Activated T-cell treated with anti-CD3 and anti-CD28 coated beads, Interleukin-2, amount 50 U/mL, for 4 hours (primary cell): ENCODE data around the gene CYFIP2. TPM values are rescaled to one million over a fixed set of nuclear protein-coding genes. Genes with fewer than 3 reads are reported as not detected.

Experiments used
- ATAC-seq, 2 donors: fragments of 200-7000 bp; cut with Tn5 transposase; one replicate each; pipeline ENCODE4 v1.10.0; 2021
- DNase-seq: peaks from one replicate; pipeline ENCODE4 v3.0.0-alpha.2; 2020
- H3K27me3 Mint-ChIP-seq: one replicate; pipeline ENCODE4 v1.8.0; 2021; ENCODE audit warnings: low read depth, mixed read lengths
- H3K36me3 Mint-ChIP-seq: one replicate; pipeline ENCODE4 v1.8.0; 2022; ENCODE audit warnings: mixed read lengths; ENCODE audit not compliant: insufficient read depth
- H3K4me1 Mint-ChIP-seq: one replicate; pipeline ENCODE4 v1.8.0; 2021; ENCODE audit warnings: low read depth, mixed read lengths
- H3K4me3 Mint-ChIP-seq: one replicate; pipeline ENCODE4 v1.8.0; 2021; ENCODE audit warnings: mild to moderate bottlenecking, moderate library complexity, mixed read lengths
- H3K9me3 Mint-ChIP-seq: one replicate; pipeline ENCODE4 v1.8.0; 2021; ENCODE audit warnings: mixed read lengths
- total RNA-seq, 3 donors: library from RNA; stranded (reverse); gene quantifications; one replicate each; pipeline ENCODE4 v1.2.1, GENCODE V29; 2021

Gene CYFIP2
- total RNA-seq, 3 donors from 2014 or later, result 160 to 191 (median 175) TPM

- H3K36me3 Mint-ChIP-seq, result peaks cover 79% of the 10 kb centered on the region
- DNase-seq, result no peak
- H3K4me1 Mint-ChIP-seq, result peaks cover 74% of the 10 kb centered on the region
- no peaks in the 10 kb centered on the region for H3K9me3 Mint-ChIP-seq
- ATAC-seq, result no peak
- H3K4me3 Mint-ChIP-seq, result no peak overlapping the region
- no peaks in the 10 kb centered on the region for H3K27me3 Mint-ChIP-seq
These were observed 20.4 kb upstream of the CYFIP2 start for GRCh38 chr5:157245476-157245875.

- ATAC-seq (no peak), DNase-seq (no peak)
- Mint-ChIP-seq H3K4me3 (no peak overlapping the region), H3K36me3 (peaks cover 81% of the 10 kb centered on the region), H3K4me1 (peaks cover 78% of the 10 kb centered on the region), H3K27me3 (no peaks in the 10 kb centered on the region), H3K9me3 (no peaks in the 10 kb centered on the region)
These were observed 20.0 kb upstream of the CYFIP2 start for GRCh38 chr5:157245886-157246285.

- ATAC-seq, result peak; percentile 90 to 91
- H3K27me3 Mint-ChIP-seq, result no peaks in the 10 kb centered on the region
- H3K4me3 Mint-ChIP-seq, result no peak overlapping the region
- peaks cover 79% of the 10 kb centered on the region for H3K36me3 Mint-ChIP-seq
- DNase-seq, result no peak
- peaks cover 89% of the 10 kb centered on the region for H3K4me1 Mint-ChIP-seq
- no peaks in the 10 kb centered on the region for H3K9me3 Mint-ChIP-seq
These were observed 18.7 kb upstream of the CYFIP2 start for GRCh38 chr5:157247267-157247666.

DNA sequence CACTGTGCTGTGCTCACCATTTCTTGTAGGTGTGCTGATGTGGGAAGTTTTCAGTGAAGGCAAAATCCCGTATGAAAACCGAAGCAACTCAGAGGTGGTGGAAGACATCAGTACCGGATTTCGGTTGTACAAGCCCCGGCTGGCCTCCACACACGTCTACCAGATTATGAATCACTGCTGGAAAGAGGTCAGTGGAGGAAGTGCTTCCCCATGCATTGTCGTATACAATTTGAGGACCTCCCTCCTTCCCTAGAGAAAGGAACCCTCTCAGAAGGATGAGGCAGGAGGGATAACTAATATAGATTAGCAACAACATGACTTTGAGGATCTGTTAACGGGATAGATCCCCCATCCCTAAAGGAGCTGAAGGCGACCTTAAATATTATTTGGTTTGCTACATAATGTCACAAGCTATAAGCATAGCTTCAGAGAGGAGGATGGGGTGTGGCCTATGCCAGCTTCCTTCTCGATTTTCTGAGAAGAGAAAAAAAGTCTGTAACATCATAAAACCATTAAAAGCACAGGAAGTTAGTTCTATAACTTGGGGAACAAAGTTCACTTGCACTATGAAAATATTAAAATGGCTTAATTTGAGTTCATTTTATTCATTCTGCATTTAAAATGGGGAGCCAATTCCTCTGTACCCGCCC, 17.0 kb upstream of the CYFIP2 start:
- DNase-seq, result no peak
- no peaks in the 10 kb centered on the region for H3K27me3 Mint-ChIP-seq
- peak overlapping the region; percentile 58 for H3K4me3 Mint-ChIP-seq
- ATAC-seq, result no peak
- peaks cover 94% of the 10 kb centered on the region for H3K4me1 Mint-ChIP-seq
- peaks cover 82% of the 10 kb centered on the region for H3K36me3 Mint-ChIP-seq
- no peaks in the 10 kb centered on the region for H3K9me3 Mint-ChIP-seq

- no peaks in the 10 kb centered on the region for H3K9me3 Mint-ChIP-seq
- ATAC-seq (peak; percentile 79 to 83), DNase-seq (peak; percentile 44)
- H3K4me1 Mint-ChIP-seq, result peaks cover 99% of the 10 kb centered on the region
- H3K4me3 Mint-ChIP-seq, result peak overlapping the region; percentile 46
- peaks cover 67% of the 10 kb centered on the region for H3K36me3 Mint-ChIP-seq
- no peaks in the 10 kb centered on the region for H3K27me3 Mint-ChIP-seq
These were observed 13.0 kb upstream of the CYFIP2 start for GRCh38 chr5:157252711-157253465.

DNA sequence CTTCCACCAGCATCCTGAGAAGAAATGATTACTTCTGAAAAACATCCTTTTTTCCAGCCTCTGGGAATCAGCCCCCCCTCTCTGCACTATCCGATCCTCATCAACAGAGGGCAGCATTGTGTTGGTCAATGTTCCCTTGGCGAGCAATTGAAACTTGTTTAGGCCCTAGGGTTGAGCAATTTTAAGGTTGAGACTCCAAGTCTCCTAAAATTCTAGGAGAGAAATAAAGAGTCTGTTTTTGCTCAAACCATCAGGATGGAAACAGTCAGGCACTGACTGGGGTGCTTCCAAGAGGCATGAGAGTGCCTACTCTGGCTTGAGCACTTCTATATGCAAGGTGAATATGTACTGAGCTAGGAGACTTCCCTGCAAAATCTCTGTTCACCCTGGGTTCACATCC, 12.4 kb upstream of the CYFIP2 start:
- Mint-ChIP-seq H3K9me3 (no peaks in the 10 kb centered on the region), H3K4me1 (peaks cover 95% of the 10 kb centered on the region), H3K36me3 (peaks cover 62% of the 10 kb centered on the region), H3K27me3 (no peaks in the 10 kb centered on the region), H3K4me3 (peak overlapping the region; percentile 0)
- no peak for DNase-seq
- no peak for ATAC-seq

- H3K27me3 Mint-ChIP-seq, result no peaks in the 10 kb centered on the region
- ATAC-seq, result no peak
These were observed 7.5 kb upstream of the CYFIP2 start for GRCh38 chr5:157258450-157258849.

DNA sequence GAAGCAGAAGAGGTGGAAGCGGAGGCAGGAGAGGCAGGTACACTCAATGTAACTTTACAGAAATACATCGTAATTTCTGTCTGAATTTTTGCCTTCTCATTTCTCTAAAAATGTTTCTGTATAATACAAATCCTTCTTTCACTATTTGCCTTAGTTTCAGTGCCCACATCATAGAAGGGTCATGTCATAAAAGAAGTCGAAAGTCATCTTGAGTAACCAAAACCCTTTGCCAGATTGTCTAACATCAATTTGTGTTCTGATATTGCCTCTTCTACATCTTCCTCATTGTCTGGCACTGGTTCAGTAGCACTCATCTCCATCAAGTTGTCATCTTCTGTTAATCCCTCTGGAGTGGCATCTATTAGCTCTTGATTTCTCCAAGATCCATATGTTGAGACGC, 6.2 kb upstream of the CYFIP2 start:
- Mint-ChIP-seq H3K4me1 (peaks cover 80% of the 10 kb centered on the region), H3K36me3 (peaks cover 18% of the 10 kb centered on the region), H3K27me3 (no peaks in the 10 kb centered on the region), H3K9me3 (no peaks in the 10 kb centered on the region), H3K4me3 (no peak overlapping the region)
- ATAC-seq (peak; percentile 52 to 69), DNase-seq (no peak)

More at GRCh38 chr5:157258450-157258849, 7.5 kb upstream of the CYFIP2 start:
- Mint-ChIP-seq H3K4me3 (no peak overlapping the region), H3K36me3 (peaks cover 25% of the 10 kb centered on the region), H3K9me3 (no peaks in the 10 kb centered on the region), H3K4me1 (peaks cover 80% of the 10 kb centered on the region)
- DNase-seq, result no peak

DNA sequence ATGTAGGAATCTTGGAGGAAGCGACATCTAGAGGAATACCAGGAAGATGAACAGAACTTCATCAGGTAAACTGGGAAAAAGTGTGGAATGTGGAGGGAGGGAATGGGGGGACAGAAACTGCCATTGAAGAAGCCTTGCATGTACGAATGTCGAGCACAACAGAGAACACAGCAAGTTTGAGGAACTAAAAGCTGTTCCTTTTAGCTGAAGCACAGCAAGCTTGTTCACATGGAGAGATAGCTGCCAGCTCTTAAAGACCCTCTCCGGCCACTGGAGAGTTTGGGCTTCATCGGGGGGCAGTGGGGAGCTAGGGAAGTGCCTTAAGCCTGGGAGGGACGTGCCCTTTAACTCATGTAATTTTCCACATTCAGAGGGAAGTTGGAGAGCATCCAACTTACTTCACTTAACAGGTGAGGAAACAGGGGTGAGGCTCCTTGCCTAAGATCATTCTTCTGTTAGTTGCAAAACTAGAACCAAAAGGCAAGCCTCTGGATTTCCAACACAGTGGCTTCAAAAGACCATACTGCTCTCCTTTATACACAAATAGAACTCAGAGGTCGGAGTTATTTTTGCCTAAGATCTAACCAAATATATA, 2.3 kb upstream of the CYFIP2 start:
- Mint-ChIP-seq H3K4me3 (no peak overlapping the region), H3K36me3 (peaks cover 1% of the 10 kb centered on the region), H3K9me3 (no peaks in the 10 kb centered on the region), H3K27me3 (no peaks in the 10 kb centered on the region), H3K4me1 (peaks cover 75% of the 10 kb centered on the region)
- ATAC-seq (no peak), DNase-seq (no peak)

DNA sequence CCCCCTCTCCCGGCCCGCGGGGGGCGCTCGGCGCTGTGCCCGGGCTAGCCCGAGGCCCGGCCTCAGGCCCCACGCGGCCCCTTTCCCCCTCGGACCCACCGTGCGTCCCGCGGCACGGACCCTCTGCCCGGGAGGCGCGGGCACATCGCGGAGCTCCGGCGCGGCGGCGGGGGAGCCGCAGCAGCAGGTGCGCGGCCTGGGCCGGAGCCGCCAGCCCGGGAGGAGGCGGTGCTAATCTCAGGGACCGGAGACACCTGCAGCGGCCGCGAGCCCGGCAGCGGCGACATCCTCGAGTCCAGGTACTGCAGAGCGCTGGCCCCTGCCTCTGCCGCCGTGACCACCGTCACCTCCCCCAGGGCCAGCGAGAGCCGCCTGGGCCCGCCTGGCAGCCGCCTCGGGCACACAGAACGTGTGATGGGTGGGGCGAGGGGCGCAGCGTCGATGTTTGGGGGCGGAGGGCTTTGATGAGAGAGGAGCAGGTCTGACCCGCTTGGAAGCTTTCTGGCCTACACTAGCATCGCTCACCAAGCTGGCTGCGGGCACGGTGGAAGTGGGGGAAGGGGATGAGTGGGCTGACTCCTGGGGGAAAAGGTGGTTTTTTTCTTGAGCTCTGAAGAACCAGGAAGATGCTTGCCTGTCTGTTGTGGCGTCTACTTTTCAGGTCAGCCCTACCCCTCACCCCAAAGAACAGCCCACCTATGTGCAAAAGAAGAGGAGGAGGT, 524 bp downstream of the CYFIP2 start:
- Mint-ChIP-seq H3K4me1 (peaks cover 75% of the 10 kb centered on the region), H3K27me3 (no peaks in the 10 kb centered on the region), H3K4me3 (peak overlapping the region; percentile 92), H3K9me3 (no peaks in the 10 kb centered on the region), H3K36me3 (peaks cover 15% of the 10 kb centered on the region)
- DNase-seq, result peak; percentile 40
- ATAC-seq, result peak; percentile 44 to 53

- ATAC-seq, result no peak
- no peak for DNase-seq
- Mint-ChIP-seq H3K9me3 (no peaks in the 10 kb centered on the region), H3K36me3 (peaks cover 21% of the 10 kb centered on the region), H3K4me3 (peak overlapping the region; percentile 92), H3K4me1 (peaks cover 80% of the 10 kb centered on the region), H3K27me3 (no peaks in the 10 kb centered on the region)
These were observed 1.1 kb downstream of the CYFIP2 start for GRCh38 chr5:157267025-157267424.

GRCh38 chr5:157267761-157268480, 2.0 kb downstream of the CYFIP2 start:
- ATAC-seq (no peak), DNase-seq (no peak)
- no peaks in the 10 kb centered on the region for H3K9me3 Mint-ChIP-seq
- H3K4me1 Mint-ChIP-seq, result peaks cover 87% of the 10 kb centered on the region
- H3K27me3 Mint-ChIP-seq, result no peaks in the 10 kb centered on the region
- H3K4me3 Mint-ChIP-seq, result peak overlapping the region; percentile 92
- peaks cover 22% of the 10 kb centered on the region for H3K36me3 Mint-ChIP-seq

- DNase-seq, result no peak
These were observed 3.3 kb downstream of the CYFIP2 start for GRCh38 chr5:157269165-157269671.

More at GRCh38 chr5:157269165-157269671, 3.3 kb downstream of the CYFIP2 start:
- Mint-ChIP-seq H3K9me3 (no peaks in the 10 kb centered on the region), H3K4me1 (peaks cover 87% of the 10 kb centered on the region), H3K27me3 (no peaks in the 10 kb centered on the region), H3K36me3 (peaks cover 22% of the 10 kb centered on the region), H3K4me3 (peak overlapping the region; percentile 70)
- ATAC-seq, result no peak
